SK-N-SH treated with all-trans-retinoic acid at 6 μM for 48 hours (cell line): ENCODE measurements around the gene PLEKHA3.

Experiments used
- ATAC-seq: fragments of 200-7000 bp; cut with Tn5 transposase; 3 replicates; pipeline ENCODE4 v1.9.1; 2020; ENCODE audit warnings: mild to moderate bottlenecking, moderate library complexity
- ARNTL ChIP-seq: fragments of 450-650 bp; formaldehyde crosslinking; IDR thresholded peaks from 2 replicates; pipeline ENCODE4 v1.5.0; 2020; ENCODE audit warnings: low read depth, mild to moderate bottlenecking, moderate library complexity, borderline replicate concordance
- BACH2 ChIP-seq: fragments of 250-450 bp; sonication (Bioruptor Pico); IDR thresholded peaks from 2 replicates; pipeline ENCODE4 v1.9.0; 2021; ENCODE audit warnings: mild to moderate bottlenecking, borderline replicate concordance
- CSDC2 ChIP-seq: fragments of 250-450 bp; sonication (Bioruptor Pico); IDR thresholded peaks from 2 replicates; pipeline ENCODE4 v1.5.0; 2020; ENCODE audit warnings: mild to moderate bottlenecking, moderate library complexity
- ESRRG ChIP-seq: fragments of 250-450 bp; sonication (Bioruptor Pico); IDR thresholded peaks from 2 replicates; pipeline ENCODE4 v1.6.1; 2021; ENCODE audit warnings: mild to moderate bottlenecking
- GLIS3 ChIP-seq: fragments of 250-450 bp; sonication (Bioruptor Pico); IDR thresholded peaks from 2 replicates; pipeline ENCODE4 v1.5.0; 2020; ENCODE audit warnings: mild to moderate bottlenecking, moderate library complexity
- ISL1 ChIP-seq: fragments of 250-450 bp; sonication (Bioruptor Pico); IDR thresholded peaks from 2 replicates; pipeline ENCODE4 v2.1.2; 2022; ENCODE audit warnings: mild to moderate bottlenecking, moderate library complexity
- OSR1 ChIP-seq: fragments of 250-450 bp; sonication (Bioruptor Pico); IDR thresholded peaks from 2 replicates; pipeline ENCODE4 v1.8.0; 2022; ENCODE audit warnings: moderate library complexity, mild to moderate bottlenecking, inconsistent platforms
- PPARA ChIP-seq: fragments of 250-450 bp; sonication (Bioruptor Pico); IDR thresholded peaks from 2 replicates; pipeline ENCODE4 v1.5.0; 2020; ENCODE audit warnings: mild to moderate bottlenecking, borderline replicate concordance
- RARB ChIP-seq: fragments of 250-450 bp; sonication (Bioruptor Pico); IDR thresholded peaks from 2 replicates; pipeline ENCODE4 v1.8.0; 2021; ENCODE audit warnings: mild to moderate bottlenecking, moderate library complexity
- SNAI2 ChIP-seq: fragments of 250-450 bp; sonication (Bioruptor Pico); IDR thresholded peaks from 2 replicates; pipeline ENCODE4 v1.5.0; 2020; ENCODE audit warnings: mild to moderate bottlenecking, moderate library complexity
- TCF4 ChIP-seq: fragments of 250-450 bp; sonication (Bioruptor Pico); IDR thresholded peaks from 2 replicates; pipeline ENCODE4 v1.8.0; 2021; ENCODE audit warnings: mild to moderate bottlenecking, moderate library complexity, borderline replicate concordance
- TOX ChIP-seq: fragments of 250-450 bp; sonication (Bioruptor Pico); IDR thresholded peaks from 2 replicates; pipeline ENCODE4 v1.8.0; 2021; ENCODE audit warnings: mild to moderate bottlenecking, moderate library complexity, borderline replicate concordance
- ZC3H10 ChIP-seq: fragments of 250-450 bp; sonication (Bioruptor Pico); IDR thresholded peaks from 2 replicates; pipeline ENCODE4 v1.5.1; 2021; ENCODE audit warnings: mild to moderate bottlenecking, moderate library complexity
- ZFP3 ChIP-seq: fragments of 250-450 bp; sonication (Bioruptor Pico); IDR thresholded peaks from 2 replicates; pipeline ENCODE4 v1.5.0; 2020; ENCODE audit warnings: mild to moderate bottlenecking, moderate library complexity
- ZFP30 ChIP-seq: fragments of 450-650 bp; formaldehyde crosslinking; IDR thresholded peaks from 2 replicates; pipeline ENCODE4 v1.5.0; 2022; ENCODE audit warnings: mild to moderate bottlenecking, moderate library complexity
- ZNF565 ChIP-seq: fragments of 450-650 bp; formaldehyde crosslinking; conservative IDR thresholded peaks from 2 replicates; pipeline ENCODE4 v1.5.0; 2020; ENCODE audit warnings: low read depth, mild to moderate bottlenecking, moderate library complexity
- ZNF70 ChIP-seq: fragments of 450-650 bp; formaldehyde crosslinking; IDR thresholded peaks from 2 replicates; pipeline ENCODE4 v1.5.0; 2020; ENCODE audit warnings: mild to moderate bottlenecking, moderate library complexity
- ZNF8 ChIP-seq: fragments of 450-650 bp; formaldehyde crosslinking; IDR thresholded peaks from 2 replicates; pipeline ENCODE4 v1.5.0; 2020; ENCODE audit warnings: mild to moderate bottlenecking, moderate library complexity
- TF ChIP-seq, protein P1 (sequence below): fragments of 250-450 bp; sonication (Bioruptor Pico); IDR thresholded peaks from 2 replicates; pipeline ENCODE4 v1.8.0; 2021; ENCODE audit warnings: low read depth, mild to moderate bottlenecking, moderate library complexity, borderline replicate concordance
- TF ChIP-seq, protein P2 (sequence below): fragments of 250-450 bp; sonication (Bioruptor Pico); IDR thresholded peaks from 2 replicates; pipeline ENCODE4 v1.5.0; 2020; ENCODE audit warnings: mild to moderate bottlenecking, moderate library complexity
- TF ChIP-seq, protein P3 (sequence below): fragments of 250-450 bp; sonication (Bioruptor Pico); IDR thresholded peaks from 2 replicates; pipeline ENCODE4 v1.5.1; 2020; ENCODE audit warnings: low read depth, mild to moderate bottlenecking, moderate library complexity
- TF ChIP-seq, protein P4 (sequence below): fragments of 250-450 bp; sonication (Bioruptor Pico); IDR thresholded peaks from 2 replicates; pipeline ENCODE4 v1.8.0; 2020; ENCODE audit warnings: mild to moderate bottlenecking, moderate library complexity, borderline replicate concordance

The PLEKHA3 gene

DNA sequence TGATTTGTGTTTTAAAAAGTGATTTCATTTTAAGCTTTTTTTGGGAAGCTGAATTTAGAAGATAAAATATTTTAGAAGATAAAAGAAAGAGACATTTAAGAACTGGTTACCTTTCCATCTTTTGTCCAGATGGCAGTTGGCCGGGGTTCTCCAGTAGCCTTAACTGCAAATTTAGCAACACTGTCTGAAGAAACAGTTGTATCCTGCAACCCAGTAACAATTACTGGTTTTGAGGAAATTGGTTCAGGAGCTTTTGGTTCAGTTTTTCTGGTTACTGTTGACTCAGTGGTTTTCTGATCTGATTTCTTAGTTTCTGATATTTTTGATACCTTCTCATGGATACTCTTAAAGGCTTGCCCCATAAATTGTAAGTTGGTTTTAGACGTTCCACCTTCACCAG is 49.9 kb downstream of the PLEKHA3 start (continued):
- TF ChIP-seq, protein P1, sequence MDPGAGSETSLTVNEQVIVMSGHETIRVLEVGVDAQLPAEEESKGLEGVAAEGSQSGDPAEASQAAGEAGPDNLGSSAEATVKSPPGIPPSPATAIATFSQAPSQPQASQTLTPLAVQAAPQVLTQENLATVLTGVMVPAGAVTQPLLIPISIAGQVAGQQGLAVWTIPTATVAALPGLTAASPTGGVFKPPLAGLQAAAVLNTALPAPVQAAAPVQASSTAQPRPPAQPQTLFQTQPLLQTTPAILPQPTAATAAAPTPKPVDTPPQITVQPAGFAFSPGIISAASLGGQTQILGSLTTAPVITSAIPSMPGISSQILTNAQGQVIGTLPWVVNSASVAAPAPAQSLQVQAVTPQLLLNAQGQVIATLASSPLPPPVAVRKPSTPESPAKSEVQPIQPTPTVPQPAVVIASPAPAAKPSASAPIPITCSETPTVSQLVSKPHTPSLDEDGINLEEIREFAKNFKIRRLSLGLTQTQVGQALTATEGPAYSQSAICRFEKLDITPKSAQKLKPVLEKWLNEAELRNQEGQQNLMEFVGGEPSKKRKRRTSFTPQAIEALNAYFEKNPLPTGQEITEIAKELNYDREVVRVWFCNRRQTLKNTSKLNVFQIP (CRISPR knock-in tag) = no peak
- TF ChIP-seq ESRRG (CRISPR knock-in tag) = no peak
- TF ChIP-seq ZNF565 (CRISPR knock-in tag) = no peak
- TF ChIP-seq, all 23 proteins: peak for 0

DNA sequence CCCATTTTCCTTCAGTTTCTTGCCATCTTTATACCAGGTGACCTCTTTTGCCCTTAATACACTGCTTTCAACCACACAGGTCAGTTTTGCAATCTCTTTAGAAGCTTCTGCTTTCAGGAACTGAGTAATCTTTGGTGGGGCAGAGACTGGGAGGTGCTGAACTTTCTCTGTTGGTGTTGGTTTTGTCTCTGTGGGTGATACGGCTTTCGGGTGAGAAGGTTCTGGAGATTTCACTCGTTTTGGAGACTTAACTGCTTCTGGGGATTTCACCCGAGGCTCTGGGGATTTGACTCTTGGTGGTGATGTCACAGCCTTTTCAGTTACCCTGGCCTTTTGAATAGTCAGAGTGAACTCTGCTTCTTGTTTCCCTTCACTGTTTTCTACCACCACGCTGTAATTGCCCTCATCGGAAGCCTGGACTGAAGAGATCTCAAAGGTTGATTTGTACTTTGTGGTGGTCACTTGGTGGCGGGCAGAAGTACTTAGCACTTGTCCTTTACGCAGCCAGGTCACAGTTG is 50.4 kb downstream of the PLEKHA3 start:
- ATAC-seq = no peak
- no peak for TF ChIP-seq CSDC2 (CRISPR knock-in tag)
- TF ChIP-seq RARB (CRISPR knock-in tag) = no peak
- TF ChIP-seq ARNTL (CRISPR knock-in tag) = no peak

DNA sequence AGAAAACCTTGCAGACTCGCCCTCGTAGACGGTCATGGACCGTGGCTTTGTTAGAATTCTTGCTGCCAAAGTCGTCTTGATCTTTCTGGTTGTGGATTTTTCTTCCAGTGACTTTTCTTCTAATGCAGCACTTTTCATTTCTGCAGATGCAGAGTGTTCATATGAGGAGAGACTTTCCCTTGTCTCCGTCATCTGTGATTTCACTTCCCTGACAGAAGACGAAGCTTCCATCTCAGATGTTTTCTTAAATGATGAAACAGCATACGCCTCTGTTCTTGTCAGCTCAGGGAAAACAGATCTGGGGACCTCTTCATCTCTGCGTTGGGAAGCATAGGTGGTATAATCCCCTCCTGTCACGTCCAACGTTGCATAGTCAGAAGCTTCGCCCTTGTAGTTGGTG is 50.9 kb downstream of the PLEKHA3 start:
- ATAC-seq = no peak
- TF ChIP-seq TCF4 (CRISPR knock-in tag) (no peak), BACH2 (CRISPR knock-in tag) (no peak), ZC3H10 (CRISPR knock-in tag) (no peak), ARNTL (CRISPR knock-in tag) (no peak), ESRRG (CRISPR knock-in tag) (no peak), OSR1 (no peak), PPARA (CRISPR knock-in tag) (no peak), RARB (CRISPR knock-in tag) (no peak), ZNF70 (CRISPR knock-in tag) (no peak), ZNF8 (no peak), TOX (CRISPR knock-in tag) (no peak), ZFP3 (CRISPR knock-in tag) (no peak), ZNF565 (CRISPR knock-in tag) (no peak)
- TF ChIP-seq, protein P2, sequence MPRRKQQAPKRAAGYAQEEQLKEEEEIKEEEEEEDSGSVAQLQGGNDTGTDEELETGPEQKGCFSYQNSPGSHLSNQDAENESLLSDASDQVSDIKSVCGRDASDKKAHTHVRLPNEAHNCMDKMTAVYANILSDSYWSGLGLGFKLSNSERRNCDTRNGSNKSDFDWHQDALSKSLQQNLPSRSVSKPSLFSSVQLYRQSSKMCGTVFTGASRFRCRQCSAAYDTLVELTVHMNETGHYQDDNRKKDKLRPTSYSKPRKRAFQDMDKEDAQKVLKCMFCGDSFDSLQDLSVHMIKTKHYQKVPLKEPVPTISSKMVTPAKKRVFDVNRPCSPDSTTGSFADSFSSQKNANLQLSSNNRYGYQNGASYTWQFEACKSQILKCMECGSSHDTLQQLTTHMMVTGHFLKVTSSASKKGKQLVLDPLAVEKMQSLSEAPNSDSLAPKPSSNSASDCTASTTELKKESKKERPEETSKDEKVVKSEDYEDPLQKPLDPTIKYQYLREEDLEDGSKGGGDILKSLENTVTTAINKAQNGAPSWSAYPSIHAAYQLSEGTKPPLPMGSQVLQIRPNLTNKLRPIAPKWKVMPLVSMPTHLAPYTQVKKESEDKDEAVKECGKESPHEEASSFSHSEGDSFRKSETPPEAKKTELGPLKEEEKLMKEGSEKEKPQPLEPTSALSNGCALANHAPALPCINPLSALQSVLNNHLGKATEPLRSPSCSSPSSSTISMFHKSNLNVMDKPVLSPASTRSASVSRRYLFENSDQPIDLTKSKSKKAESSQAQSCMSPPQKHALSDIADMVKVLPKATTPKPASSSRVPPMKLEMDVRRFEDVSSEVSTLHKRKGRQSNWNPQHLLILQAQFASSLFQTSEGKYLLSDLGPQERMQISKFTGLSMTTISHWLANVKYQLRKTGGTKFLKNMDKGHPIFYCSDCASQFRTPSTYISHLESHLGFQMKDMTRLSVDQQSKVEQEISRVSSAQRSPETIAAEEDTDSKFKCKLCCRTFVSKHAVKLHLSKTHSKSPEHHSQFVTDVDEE = no peak
- TF ChIP-seq, protein P3, sequence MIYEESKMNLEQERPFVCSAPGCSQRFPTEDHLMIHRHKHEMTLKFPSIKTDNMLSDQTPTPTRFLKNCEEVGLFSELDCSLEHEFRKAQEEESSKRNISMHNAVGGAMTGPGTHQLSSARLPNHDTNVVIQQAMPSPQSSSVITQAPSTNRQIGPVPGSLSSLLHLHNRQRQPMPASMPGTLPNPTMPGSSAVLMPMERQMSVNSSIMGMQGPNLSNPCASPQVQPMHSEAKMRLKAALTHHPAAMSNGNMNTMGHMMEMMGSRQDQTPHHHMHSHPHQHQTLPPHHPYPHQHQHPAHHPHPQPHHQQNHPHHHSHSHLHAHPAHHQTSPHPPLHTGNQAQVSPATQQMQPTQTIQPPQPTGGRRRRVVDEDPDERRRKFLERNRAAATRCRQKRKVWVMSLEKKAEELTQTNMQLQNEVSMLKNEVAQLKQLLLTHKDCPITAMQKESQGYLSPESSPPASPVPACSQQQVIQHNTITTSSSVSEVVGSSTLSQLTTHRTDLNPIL = no peak
- TF ChIP-seq, all 23 proteins: peak for 0

DNA sequence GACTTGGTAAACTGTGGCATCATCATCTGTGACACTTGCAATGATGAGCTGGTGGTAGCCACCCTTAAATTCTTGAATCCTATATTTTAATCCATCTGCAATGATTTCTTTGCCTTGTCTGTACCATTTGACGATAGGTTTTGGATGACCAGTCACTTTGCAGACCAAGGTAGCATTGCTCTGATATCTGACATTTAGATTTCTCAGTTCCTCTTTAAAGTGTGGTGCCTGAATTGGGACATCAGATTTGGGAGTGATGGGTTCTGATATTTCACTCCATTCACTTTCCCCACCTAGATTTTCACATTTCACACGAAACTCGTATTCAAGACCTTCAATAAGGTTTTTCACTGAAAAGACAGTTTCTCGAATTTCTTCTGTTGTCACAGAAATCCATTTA is 55.8 kb downstream of the PLEKHA3 start:
- ATAC-seq = no peak
- TF ChIP-seq ZFP30 (CRISPR knock-in tag) (no peak), ZNF8 (no peak), RARB (CRISPR knock-in tag) (no peak), GLIS3 (CRISPR knock-in tag) (no peak), TCF4 (CRISPR knock-in tag) (no peak), BACH2 (CRISPR knock-in tag) (no peak), PPARA (CRISPR knock-in tag) (no peak), OSR1 (no peak), TOX (CRISPR knock-in tag) (no peak), CSDC2 (CRISPR knock-in tag) (no peak), ESRRG (CRISPR knock-in tag) (no peak), ZC3H10 (CRISPR knock-in tag) (no peak), ISL1 (CRISPR knock-in tag) (no peak), ZNF565 (CRISPR knock-in tag) (no peak), SNAI2 (CRISPR knock-in tag) (no peak), ZFP3 (CRISPR knock-in tag) (no peak)
- TF ChIP-seq, protein P2 = no peak
- TF ChIP-seq, protein P4, sequence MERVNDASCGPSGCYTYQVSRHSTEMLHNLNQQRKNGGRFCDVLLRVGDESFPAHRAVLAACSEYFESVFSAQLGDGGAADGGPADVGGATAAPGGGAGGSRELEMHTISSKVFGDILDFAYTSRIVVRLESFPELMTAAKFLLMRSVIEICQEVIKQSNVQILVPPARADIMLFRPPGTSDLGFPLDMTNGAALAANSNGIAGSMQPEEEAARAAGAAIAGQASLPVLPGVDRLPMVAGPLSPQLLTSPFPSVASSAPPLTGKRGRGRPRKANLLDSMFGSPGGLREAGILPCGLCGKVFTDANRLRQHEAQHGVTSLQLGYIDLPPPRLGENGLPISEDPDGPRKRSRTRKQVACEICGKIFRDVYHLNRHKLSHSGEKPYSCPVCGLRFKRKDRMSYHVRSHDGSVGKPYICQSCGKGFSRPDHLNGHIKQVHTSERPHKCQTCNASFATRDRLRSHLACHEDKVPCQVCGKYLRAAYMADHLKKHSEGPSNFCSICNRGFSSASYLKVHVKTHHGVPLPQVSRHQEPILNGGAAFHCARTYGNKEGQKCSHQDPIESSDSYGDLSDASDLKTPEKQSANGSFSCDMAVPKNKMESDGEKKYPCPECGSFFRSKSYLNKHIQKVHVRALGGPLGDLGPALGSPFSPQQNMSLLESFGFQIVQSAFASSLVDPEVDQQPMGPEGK = no peak
- TF ChIP-seq, protein P3 = no peak
